Lung (tissue), 12 donors: ENCODE data around the gene RANBP17. TPM values are rescaled to one million over a fixed set of nuclear protein-coding genes. Genes with fewer than 3 reads are reported as not detected.

ENCODE experiments used
- ATAC-seq: fragments of 200-7000 bp; cut with Tn5 transposase; one replicate; pipeline ENCODE4 v1.9.1; 2020; ENCODE audit warnings: moderate number of reproducible peaks; ENCODE audit not compliant: insufficient read depth, low FRiP score
- DNase-seq, 3 donors: peaks; one replicate each; pipeline ENCODE4 v3.0.0-alpha.2; 2013 to 2017
- H3K27ac ChIP-seq, 2 donors: one replicate each; pipeline ENCODE4 v1.5.1; 2013; ENCODE audit warnings: mild to moderate bottlenecking in 2 of 2, moderate library complexity in 2 of 2, control low read depth in 1 of 2, inconsistent platforms in 1 of 2, low read depth in 1 of 2, low read length in 1 of 2
- H3K27me3 ChIP-seq, 3 donors: one replicate each; pipeline ENCODE4 v1.5.1; 2013; ENCODE audit warnings: low read length in 2 of 3; ENCODE audit not compliant: control insufficient read depth in 3 of 3, insufficient read depth in 3 of 3
- H3K36me3 ChIP-seq, 4 donors: one replicate each; pipeline ENCODE4 v1.5.1; 2013; ENCODE audit warnings: low read length in 4 of 4, mild to moderate bottlenecking in 1 of 4, moderate library complexity in 1 of 4; ENCODE audit not compliant: control insufficient read depth in 4 of 4, insufficient read depth in 4 of 4
- H3K4me1 ChIP-seq, 5 donors: one replicate each; pipeline ENCODE4 v1.5.1; 2013; ENCODE audit warnings: low read length in 5 of 5, mild to moderate bottlenecking in 2 of 5, moderate library complexity in 1 of 5; ENCODE audit not compliant: control insufficient read depth in 5 of 5, insufficient read depth in 5 of 5
- H3K4me3 ChIP-seq: one replicate; pipeline ENCODE4 v1.5.1; 2013; ENCODE audit warnings: mild to moderate bottlenecking, control low read depth, moderate library complexity
- H3K9ac ChIP-seq, 2 donors: one replicate each; pipeline ENCODE4 v1.5.1; 2013; ENCODE audit warnings: low read length in 2 of 2, control low read depth in 1 of 2; ENCODE audit not compliant: insufficient read depth in 1 of 2
- H3K9me3 ChIP-seq, 4 donors: one replicate each; pipeline ENCODE4 v1.5.1; 2013; ENCODE audit warnings: low read length in 3 of 4, mild to moderate bottlenecking in 1 of 4, moderate library complexity in 1 of 4; ENCODE audit not compliant: control insufficient read depth in 4 of 4, insufficient read depth in 3 of 4
- WGBS, 2 donors: extraction: QIAGEN DNeasy Blood & Tissue Kit; methylation state at CpG; one replicate each; pipeline ENCODE4 v1.1.7; 2013; 5-methylcytosine and 5-hydroxymethylcytosine counted together
- polyA plus RNA-seq, 2 donors: library from polyadenylated mRNA; stranded (reverse); fragments of 200-250 nt; gene quantifications; one replicate each; pipeline ENCODE4 v1.2.1, GENCODE V29; 2013
- total RNA-seq, 2 donors: library from RNA; depleted of rRNA in 1 of 2; stranded (reverse); fragments of >200 nt in 1 of 2; gene quantifications; one replicate each; pipeline ENCODE4 v1.2.1, GENCODE V29; 2014 to 2021
- TF ChIP-seq, protein P1 (sequence below): IDR thresholded peaks from 2 replicates; pipeline ENCODE4 v1.5.1; 2012; ENCODE audit warnings: mild to moderate bottlenecking; ENCODE audit errors: control extremely low read depth, extremely low read depth
- donor health status: control.
- donor health status: control.
- donor health status: Bipolar disorder and iron deficiency.
- donor health status: healthy.
- donor health status: DM: yes; HTN: yes; CAD: no.

The RANBP17 gene
- total and polyA plus RNA-seq, 4 donors = 1.8 to 130 (median 11.0) TPM

DNA sequence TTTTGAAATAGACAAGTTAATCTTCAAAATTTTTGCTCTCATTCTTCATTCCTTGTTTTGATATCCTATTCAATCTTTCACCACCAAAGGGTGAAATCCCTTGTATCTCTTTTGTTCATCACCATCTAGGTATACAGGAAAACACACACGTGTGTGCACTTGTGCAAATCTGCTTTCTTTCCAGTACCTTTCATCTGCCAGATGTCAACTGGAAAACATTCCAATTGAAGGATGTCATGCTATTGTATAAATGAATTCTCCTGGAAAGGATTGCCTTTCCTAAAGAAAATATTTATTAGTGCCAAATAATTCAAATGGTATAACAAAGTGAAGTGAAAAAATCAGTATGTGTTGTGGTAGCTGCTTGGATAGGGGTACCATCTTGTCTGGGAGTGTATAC is 123.7 kb downstream of the RANBP17 start:
- no peak for ATAC-seq
- Histone ChIP-seq H3K27ac (no peak overlapping the region), H3K27me3 (no peaks in the 10 kb centered on the region), H3K9me3 (peaks cover 0 to 4% (median 2%) of the 10 kb centered on the region in 4 donors), H3K4me1 (no peaks in the 10 kb centered on the region), H3K36me3 (no peaks in the 10 kb centered on the region), H3K9ac (no peak overlapping the region), H3K4me3 (no peak overlapping the region)
- TF ChIP-seq, protein P1, sequence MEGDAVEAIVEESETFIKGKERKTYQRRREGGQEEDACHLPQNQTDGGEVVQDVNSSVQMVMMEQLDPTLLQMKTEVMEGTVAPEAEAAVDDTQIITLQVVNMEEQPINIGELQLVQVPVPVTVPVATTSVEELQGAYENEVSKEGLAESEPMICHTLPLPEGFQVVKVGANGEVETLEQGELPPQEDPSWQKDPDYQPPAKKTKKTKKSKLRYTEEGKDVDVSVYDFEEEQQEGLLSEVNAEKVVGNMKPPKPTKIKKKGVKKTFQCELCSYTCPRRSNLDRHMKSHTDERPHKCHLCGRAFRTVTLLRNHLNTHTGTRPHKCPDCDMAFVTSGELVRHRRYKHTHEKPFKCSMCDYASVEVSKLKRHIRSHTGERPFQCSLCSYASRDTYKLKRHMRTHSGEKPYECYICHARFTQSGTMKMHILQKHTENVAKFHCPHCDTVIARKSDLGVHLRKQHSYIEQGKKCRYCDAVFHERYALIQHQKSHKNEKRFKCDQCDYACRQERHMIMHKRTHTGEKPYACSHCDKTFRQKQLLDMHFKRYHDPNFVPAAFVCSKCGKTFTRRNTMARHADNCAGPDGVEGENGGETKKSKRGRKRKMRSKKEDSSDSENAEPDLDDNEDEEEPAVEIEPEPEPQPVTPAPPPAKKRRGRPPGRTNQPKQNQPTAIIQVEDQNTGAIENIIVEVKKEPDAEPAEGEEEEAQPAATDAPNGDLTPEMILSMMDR = no peak
- WGBS, 2 donors = 61 to 76% methylated on average over 1 of the region's 1 CpG
- no peak for DNase-seq

DNA sequence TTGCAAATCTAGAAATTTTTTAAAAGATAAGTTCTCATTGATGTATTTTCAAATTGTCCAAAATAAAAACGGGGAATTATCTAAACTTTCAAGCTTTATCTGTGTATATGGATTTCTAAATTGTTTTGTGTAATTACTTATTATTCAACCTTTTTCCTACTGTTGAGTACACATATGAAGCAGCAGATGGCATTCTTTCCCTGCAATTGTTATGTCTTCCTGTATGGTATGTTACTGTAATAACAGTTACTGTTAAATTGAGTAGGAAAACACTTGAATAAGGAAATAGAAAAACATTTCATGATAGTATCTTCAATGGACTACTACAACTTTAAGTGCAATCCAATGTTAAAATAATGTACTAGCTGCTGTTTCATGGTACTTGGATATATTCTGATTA is 124.8 kb downstream of the RANBP17 start:
- peaks cover 0 to 2% (median 0%) of the 10 kb centered on the region in 5 donors for H3K4me1 ChIP-seq
- TF ChIP-seq, protein P1 = no peak
- H3K4me3 ChIP-seq = no peak overlapping the region
- DNase-seq (peak in 2 of 3 donors; percentile 44 to 73), ATAC-seq (no peak)
- no peak overlapping the region for H3K27ac ChIP-seq
- WGBS, 2 donors = 25 to 41% methylated on average over 1 of the region's 1 CpG
- H3K27me3 ChIP-seq = no peaks in the 10 kb centered on the region
- H3K9ac ChIP-seq = no peak overlapping the region
- H3K36me3 ChIP-seq = no peaks in the 10 kb centered on the region
- H3K9me3 ChIP-seq = no peaks in the 10 kb centered on the region

DNA sequence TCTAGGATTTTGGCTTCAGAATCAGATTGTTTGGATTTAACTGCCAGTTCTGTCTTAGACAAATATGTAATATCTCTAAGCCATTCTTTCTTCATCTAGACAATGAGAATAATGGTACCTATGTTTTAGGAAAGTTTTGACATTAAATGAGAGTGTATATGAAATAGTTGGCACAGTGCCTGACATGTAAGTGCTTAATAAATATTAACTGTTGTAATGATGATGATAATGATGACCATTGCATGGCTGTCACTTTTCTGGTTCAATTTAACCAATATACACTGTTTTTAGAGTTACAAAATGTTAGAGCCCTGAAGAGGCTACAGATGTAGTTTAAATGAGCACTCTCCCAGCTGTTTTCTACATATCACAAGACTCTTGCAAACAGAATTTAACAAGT is 131.7 kb downstream of the RANBP17 start:
- no peaks in the 10 kb centered on the region for H3K27me3 ChIP-seq
- H3K36me3 ChIP-seq = no peaks in the 10 kb centered on the region
- no peak overlapping the region for H3K27ac ChIP-seq
- peak in 2 of 3 donors; percentile 70 to 78 for DNase-seq
- H3K9ac ChIP-seq = no peak overlapping the region
- TF ChIP-seq, protein P1 = no peak
- H3K9me3 ChIP-seq = no peaks in the 10 kb centered on the region
- H3K4me3 ChIP-seq = no peak overlapping the region
- ATAC-seq = no peak
- peaks cover 0 to 25% (median 0%) of the 10 kb centered on the region in 5 donors for H3K4me1 ChIP-seq

DNA sequence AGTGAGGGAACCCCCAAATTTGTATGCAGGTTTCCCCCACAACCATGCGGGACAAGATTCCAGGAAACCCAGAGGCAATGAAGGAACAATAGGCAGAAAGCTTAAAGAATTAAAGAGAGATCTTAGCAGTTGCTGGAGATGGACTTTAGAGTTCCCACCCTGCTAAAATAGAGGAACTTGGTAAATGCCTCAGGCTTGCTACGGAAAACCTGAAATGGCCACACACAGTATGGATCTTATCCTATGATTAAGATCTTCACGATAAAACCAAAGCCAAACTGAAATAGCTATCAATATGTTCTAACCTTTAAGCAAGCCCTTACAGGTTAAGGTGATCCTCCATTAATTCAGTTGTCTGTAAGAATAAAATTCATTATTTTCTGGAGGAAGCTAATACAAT is 148.3 kb downstream of the RANBP17 start:
- no peaks in the 10 kb centered on the region for H3K9me3 ChIP-seq
- no peak overlapping the region for H3K9ac ChIP-seq
- no peaks in the 10 kb centered on the region for H3K36me3 ChIP-seq
- 47 to 74% methylated on average over 3 of the region's 3 CpGs for WGBS, 2 donors
- TF ChIP-seq, protein P1 = no peak
- no peak overlapping the region for H3K27ac ChIP-seq
- no peak for ATAC-seq
- no peak for DNase-seq
- no peaks in the 10 kb centered on the region for H3K27me3 ChIP-seq
- H3K4me1 ChIP-seq = no peaks in the 10 kb centered on the region
- H3K4me3 ChIP-seq = no peak overlapping the region
